HUDEP-2 (cell line): ENCODE measurements around the gene PLAU.
"Not testable (repeated sequence)": the region's sequence is repeated elsewhere in the genome, so short reads cannot be mapped to it uniquely, and the experiment has no call there.

Experiments
- DNase-seq, 76 experiments: peaks; one replicate each; lab custom pipeline; 2025; ENCODE audit not compliant: unreplicated experiment in 76 of 76; lab: John Stamatoyannopoulos, UW

PLAU gene

DNA sequence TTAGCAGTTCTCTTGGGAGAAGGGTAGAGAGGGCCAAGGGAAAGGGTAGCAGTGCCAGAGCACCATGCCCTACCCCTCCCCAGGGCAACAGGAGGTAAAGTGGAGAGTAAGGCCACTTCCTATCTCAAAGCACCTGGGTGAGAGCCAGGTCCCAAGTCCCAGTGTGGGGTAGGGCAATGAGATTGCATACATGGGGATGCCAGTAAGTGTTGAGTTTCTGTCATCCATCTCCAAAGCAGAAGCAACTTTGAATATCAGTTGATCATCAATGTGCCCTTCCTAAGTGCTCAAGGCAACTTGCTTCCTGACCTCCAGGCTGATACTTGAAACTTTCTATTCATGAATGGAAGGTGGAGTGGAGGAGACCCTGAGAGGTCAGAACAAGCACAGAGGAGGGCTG lies 34.4 kb upstream of the PLAU start:
- DNase-seq: no peak

DNA sequence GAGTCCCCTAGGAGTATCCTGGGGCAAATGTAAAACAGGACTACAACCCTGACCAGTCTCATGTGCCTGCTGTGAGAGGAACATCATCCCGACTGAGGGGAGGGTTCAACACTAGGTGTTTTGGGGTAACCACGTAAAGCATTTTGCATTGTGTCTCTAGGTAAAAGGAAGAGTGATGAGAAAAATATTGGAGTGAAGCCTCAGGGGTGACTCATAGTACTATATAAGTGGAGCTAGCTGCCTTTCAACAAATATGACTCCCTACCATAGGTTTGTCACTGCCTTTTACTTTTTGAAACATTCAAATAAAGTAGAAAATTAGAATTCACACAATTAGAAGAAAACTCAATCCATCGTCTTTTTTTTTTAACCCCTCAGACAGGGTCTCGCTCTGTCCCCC lies 34.0 kb upstream of the PLAU start:
- no peak for DNase-seq

DNA sequence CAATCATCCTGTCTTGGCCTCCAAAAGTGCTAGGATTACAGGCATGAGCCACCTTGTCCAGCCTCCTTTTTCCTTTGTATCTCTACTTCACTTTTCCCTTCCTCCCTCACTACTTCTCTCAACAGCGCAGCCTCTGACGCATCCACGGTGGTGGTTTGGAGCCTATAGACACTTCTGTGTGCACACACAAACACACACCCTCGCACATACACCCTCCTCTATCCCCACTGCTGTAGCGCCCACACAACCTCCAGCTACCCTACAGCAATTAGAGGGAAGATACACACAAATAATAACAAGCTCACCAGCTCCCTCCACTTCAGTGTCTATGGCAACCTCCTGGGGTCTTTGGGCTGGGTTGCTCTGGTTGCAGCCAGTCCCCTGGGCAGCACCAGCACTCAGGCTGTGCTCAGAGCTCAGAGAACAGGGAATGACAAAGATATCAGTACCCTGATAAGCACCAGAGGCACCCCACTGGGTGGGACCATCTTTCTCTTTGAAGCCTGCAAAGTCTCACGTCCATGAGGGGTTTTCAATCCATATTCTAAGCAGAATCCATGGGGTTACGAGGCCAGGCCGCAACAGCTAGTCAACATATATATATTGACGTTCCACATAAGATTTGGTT lies 33.3 kb upstream of the PLAU start:
- DNase-seq: no peak

DNA sequence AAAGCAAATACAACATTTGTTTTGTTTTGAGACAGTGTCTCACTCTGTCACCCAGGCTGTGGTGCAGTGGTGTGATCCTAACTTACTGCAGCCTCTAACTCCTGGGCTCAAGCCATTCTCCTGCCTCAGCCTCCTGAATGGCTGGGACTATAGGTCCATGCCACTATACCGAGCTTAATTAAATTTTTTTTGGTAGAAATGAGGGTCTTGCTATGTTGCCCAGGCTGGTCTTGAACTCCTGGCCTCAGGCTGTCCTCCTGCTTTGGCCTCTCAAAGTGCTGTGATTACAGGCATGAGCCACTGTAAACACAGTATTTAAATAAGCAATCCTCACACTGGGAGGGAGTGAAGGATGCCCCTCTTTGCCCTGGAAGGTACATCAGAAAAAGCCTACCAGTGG lies 32.6 kb upstream of the PLAU start:
- no peak for DNase-seq

DNA sequence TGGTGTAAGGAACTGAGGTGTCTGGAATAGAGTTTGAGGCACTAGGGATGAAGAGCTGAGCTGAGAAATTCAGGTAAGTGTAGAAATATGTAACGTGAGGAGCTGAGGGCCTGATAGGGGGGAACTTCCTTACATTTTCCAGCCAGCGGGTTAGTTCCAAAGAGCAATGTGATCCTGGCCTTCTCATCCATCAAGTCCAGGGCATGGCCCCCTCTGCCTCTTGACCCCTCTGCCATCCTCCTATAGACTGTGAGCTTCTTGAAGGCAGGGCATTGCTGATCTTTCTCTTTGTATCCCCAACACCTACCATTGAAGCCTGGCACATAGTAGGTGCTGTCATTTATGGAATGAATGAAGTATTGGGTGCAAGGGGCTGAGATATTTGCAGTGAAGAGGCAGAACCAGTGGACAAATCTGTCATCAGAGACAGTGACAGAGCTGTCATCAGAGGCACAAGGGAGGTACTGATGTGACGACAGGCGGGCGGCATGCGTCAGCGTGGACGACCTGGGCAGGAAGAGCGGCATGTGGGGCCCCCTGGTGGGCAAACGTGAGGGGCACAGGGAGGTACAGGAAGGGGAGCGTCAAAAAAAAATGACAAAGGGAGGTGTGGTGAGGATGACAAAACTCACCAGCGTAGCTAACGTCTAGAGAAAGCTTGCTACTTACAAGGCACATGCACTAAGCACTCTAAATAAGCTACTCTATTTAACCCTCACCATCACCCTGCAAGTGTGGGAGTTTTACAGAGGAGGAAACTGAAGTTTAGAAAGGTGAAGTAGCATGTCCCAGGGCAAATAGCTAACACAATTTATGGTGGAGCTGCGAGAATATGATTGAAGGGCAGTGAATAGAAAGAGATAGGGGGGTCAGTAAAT lies 31.4 kb upstream of the PLAU start:
- peak in 73 of 76 experiments; percentile 11 to 89 (median 75) for DNase-seq

DNA sequence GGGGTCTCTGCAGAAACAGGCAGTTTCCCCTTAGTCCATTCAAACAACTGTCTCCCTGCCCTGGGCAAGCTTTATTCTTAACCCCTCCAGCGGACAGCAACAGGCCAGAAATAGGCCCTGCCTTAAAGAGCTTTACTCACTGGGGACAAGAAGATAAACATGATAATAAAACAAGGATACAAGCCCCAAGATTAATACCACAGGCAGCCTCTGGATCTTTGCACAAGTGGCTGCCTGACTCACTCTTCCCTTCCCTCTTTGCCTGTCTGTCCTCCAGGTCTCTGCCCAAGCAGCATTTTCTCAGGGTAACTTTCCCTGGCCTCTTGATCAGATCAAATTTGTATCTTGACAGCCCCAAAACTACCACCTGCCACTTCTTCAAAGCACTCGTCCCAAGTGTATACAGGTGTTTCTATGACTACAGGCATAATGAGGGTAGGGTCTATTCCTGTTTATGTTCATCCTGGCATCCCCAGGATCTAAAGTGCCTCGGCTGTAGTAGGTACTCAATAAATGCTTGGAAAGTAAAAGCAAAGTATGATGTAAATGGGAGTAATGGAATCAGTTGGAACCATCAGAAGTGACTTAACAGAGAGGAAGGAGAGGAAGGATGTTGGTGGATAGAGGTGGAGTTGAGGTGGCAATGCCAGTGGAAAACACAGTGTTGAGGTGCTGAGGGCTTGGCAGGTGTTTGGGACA lies 29.6 kb upstream of the PLAU start:
- no peak for DNase-seq

DNA sequence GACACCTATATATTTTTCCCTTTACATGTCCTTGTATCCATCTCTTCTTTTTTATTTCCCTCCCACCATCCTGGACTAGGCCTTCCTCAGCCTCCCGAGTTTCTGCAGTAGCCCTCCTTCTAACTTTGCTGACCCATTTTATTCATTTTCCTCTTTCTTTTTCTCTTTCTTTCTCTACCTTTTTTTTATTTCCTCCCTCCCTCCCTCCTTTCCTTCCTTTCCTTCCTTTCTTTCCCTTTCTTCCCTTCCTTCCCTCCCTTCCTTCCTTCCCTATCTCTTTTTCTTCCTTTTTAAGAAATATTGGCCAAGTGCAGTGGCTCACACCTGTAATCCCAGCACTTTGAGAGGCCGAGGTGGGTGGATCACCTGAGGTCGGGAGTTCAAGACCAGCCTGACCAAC lies 26.9 kb upstream of the PLAU start:
- DNase-seq: no peak

DNA sequence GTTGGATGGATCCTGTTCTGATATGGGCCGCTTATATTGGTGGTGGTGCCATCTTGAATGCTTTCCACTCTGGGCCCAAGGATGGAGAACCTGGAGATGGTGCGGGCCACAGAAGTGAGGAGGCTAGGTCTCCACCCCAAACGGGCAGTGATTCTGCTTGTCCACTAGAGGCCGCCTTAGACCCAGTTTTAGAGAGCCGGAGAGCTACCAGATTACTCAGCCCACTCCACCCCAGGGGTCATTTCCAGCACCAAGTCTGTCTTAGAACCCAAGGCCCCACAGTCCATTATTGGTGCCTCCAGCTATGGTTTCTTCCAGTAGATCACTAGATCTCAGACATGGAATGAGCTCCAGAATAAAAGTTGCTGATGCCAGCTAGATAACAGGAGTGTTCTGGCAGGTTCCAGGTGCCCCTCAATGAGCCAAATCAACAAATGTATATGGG lies 24.8 kb upstream of the PLAU start:
- DNase-seq: peak in 65 of 76 experiments; percentile 9 to 81 (median 47)

DNA sequence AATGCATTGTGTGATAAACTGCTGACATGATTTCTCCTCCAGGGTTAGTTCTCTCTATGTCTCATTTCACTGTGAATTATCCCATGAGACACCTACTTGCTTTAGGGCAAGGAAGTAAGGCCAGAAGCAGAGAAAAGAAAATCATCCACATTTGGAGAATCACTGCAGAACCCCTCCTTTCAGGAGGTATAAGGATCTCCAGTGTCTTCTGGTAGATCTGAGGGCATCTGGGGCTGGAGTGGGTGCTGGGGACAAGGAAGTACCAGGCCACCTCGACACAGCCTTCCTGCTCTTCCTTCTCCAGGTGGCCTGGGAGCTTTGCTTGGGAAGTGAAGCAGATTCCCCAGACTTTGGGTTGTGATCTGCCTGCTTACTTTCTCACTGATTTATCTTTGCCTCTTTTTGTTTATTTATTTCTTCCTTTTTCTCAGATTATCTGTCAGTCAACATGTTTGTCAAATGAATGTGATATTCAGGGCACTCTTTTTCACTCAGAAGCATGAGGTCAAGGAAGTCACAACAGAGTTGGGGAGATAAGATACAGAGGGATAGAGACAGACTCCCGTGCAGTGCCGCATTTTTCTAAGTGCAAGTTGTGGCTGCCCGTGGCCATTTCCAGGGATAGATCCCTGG lies 24.2 kb upstream of the PLAU start:
- DNase-seq: no peak

DNA sequence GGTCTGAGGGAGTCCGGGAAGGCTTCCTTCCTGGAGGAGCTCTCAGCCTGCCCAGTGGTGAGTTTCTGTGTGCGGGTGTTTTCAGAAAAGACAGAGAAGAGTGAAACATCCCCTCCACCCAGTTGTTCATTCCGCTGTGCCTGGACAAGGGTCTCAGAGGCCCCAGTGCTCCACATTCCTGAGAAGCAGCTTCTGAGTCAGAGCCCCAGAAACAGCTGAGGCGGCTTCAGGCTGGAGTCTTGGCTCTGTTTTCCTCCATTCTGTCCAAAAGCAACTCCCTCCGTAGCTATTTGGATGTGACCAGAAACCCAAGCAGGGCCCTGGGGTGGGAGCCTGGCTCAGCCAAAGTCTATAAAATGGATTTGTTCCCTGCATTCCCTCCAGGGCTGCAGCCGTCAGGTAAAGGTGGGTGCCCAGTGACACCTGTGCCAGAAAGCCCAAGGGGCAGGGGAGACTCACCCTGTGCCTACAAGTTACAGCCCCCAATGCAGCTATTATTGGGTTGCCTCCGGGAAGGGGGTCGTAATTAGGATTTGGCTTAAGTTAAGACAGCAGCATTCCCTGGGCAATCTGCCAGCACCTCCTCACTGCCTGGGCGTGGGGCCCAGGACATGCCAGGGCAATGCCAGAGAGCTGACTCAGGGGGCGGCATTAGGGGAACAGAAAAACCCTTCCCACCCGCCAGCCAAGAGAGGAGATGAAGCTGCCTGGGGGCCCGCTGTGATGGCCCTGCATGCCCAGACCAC lies 23.5 kb upstream of the PLAU start:
- DNase-seq: peak in 39 of 76 experiments; percentile 8 to 50 (median 26)

DNA sequence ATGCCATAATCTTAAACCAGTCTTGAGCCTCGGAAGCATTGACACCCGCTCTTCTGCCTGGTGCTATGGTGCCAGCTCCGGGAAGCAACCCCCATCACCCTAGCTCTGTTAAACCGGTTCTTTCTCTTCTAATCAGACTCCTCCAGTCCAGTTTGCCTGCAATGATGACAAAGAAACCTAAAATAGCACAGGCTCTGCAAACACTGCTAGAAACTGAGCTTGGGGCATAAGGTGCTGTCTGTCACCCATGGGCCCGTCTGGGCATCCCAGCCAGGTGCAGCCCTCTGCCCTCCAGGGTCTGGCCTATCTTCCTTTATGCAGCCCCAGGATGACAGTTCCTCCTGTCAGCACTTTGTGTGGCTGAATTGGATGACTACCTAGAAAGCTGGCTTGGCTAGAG lies 22.4 kb upstream of the PLAU start:
- no peak for DNase-seq

DNA sequence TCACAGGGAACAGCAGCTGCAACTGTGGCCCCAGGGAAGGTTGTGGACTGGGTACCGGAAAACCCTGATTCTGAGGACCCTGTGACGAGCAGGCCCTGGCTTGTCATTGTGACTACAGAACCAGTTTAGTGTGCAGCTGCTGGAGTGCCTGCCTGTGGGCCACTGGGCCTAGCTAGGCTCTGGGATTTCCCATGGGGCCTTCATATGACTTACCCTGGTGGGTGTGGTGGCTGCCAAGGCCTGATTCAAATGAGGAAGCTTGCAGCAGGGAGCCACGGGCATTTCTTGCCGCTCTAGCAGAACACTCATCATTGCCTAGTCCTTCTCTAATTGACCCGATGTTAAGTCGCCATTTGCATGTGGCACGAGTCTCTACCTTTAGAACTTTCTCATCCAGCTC lies 21.9 kb upstream of the PLAU start:
- peak in 35 of 76 experiments; percentile 6 to 52 (median 24) for DNase-seq

DNA sequence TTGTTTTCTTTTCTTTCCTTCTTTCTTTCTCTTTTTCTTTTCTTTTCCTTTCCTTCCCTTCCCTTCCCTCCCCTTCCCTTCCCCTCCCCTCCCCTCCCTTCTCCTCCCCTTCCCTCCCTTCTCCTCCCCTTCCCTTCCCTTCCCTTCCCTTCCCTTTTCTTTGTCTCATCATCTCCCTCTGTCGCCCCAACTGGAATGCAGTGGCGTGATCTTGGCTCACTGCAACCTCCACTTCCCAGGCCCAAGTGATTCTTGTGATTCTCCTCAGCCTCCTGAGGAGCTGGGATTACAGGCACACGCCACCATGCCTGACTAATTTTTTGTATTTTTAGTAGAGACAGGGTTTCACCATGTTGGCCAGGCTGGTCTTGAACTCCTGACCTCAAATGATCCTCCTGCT lies 21.5 kb upstream of the PLAU start:
- not testable (repeated sequence) for DNase-seq

DNA sequence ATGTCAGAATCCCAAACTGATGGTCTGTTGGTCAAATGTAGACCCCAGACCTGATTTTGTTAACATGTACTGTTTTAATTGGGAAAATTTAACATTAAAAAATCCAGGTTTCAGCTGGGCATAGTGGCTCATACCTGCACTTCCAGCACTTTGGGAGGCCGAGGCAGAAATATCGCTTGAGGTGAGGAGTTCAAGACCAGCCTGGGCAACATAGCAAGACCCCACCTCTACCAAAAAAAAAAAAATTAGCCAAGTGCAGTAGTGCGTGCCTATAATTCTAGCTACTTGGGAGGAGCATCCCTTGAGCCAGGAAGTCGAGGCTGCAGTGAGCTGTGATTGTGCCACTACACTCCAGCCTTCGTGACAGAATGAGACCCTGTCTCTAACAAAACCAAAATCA lies 20.7 kb upstream of the PLAU start:
- no peak for DNase-seq

DNA sequence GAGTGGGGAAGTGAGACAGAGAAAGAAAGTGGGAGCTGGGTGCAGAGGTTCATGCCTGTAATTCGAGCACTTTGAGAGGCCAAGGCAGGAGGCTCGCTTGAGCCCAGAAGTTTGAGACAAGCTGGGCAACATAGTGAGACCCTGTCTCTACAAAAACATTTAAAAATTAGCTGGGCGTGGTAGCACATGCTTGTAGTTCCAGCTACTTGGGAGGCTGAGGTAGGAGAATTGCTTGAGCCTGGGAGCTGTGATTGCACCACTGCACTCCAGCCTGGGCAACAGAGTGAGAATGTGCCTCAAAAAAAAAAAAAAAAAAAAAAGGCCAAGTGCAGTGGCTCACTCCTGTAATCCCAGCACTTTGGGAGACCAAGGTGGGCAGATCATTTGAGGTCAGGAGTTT lies 20.1 kb upstream of the PLAU start:
- DNase-seq: not testable (repeated sequence)

DNA sequence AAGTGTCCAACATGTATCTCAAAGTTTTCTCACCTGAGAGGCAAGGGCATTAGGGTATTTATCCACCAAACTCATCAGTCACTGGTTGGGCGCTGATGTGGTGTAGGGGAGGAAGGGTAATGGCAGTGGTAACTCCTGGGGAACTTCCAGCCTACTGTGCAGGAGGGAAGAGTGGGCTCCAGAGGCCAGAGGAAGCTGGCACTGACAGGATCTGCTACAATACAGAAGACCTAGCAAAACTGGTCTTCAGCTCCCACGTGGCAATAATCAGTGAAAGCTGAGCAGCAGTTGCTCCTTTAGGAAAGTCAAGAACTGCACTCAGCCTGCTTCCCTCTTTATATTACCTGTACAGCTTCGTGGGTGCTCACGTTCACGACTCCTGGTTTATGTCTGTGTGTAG lies 19.4 kb upstream of the PLAU start:
- DNase-seq: no peak

DNA sequence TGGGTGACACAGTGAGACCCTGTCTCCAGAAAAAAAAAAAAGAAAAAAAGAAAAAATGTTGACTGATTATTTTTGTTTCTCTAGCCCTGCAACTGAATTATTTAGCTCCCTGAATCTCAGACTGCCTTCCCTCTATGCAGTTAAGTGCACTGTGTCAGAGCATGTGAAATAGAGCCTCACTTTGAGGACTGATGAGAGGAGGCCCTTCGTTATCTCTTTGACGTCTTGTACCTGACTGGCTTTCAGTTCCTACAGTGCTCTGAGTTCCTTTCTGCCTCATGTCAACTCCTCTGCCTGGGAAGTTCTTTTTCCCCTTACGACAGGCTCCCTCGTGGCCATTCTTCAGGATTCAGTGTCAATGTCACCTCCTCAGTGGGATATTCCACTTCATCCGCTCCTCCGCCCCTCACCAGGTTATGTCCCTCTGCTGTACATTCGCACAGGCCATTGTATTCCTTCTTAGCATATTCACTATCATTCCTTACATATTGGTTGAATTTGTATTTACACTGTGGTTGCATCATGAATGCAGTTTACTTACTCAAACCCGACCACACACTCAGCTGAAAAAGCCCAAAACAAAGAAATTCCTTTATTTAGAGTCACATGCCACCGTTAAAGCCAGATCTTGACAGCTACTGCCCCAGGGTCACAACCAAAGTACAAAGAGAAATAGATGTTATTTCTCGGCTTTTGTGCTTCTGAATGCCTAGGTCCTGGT lies 18.5 kb upstream of the PLAU start:
- no peak for DNase-seq

DNA sequence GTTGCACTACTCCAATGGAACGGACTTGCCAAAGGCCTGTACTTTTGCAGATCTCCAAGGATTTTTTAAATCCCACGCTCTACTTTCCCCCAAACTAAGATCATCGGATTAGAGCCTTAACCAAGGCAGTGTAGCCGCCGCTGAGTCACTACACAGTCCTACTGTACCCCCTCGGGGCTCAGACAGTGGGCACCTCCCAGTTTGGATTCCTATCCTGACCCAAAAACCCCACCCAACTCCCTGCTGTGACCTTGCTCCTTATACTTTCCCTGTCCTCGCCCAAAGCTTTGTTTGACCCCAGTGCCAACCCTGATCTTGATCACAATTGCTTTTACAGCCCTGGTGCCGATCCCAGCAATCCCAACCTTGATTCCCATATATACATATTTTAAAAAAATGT lies 17.5 kb upstream of the PLAU start:
- no peak for DNase-seq

DNA sequence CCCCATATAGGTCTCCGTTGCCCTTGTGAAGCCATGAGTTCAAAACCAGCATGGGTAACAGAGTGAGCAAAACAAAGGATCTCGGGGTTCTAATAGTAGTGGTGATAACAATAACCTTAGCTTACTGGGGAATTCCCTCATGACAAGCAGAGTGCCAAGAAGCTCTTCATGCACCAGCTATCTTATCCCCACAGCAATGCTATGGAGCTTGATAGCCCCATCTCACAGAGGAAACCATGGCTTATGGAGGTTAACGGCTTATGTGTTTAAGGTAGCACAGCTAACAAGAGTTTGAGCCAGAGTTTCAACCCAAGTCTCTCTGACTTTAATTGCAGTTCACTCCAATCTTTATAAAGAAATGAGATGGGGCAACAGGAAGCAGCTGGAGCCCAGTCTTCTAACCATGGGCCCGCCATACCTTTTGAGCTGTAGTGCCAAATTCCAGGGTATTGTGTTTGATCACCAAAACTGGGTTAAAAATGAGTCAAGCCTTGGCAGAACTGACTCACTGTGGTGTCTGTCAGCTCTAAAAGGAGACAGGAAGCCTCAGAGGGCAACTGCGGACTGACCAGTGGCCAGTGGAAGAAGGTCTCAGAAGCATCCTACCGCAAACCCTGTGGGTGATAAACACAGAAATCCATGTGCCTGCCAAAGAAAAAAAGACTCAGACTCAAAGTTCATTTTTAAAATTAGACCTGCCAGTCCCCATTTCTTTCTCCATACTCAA lies 16.5 kb upstream of the PLAU start:
- DNase-seq: peak in 15 of 76 experiments; percentile 7 to 50 (median 20)
